GM10266 (cell line): ENCODE results near the gene OGFR.
A peak's percentile ranks its signal among the peaks of the same experiment; 100 is the strongest.

Experiments used
- DNase-seq: peaks from one replicate; pipeline ENCODE4 v3.0.0; 2012; ENCODE audit errors: extremely low spot score
- CTCF ChIP-seq: IDR thresholded peaks from 2 replicates; pipeline ENCODE4 v1.5.1; 2012; ENCODE audit warnings: mild to moderate bottlenecking, low read depth; ENCODE audit not compliant: control insufficient read depth, insufficient read depth; ENCODE audit errors: missing control alignments

Gene OGFR

DNA sequence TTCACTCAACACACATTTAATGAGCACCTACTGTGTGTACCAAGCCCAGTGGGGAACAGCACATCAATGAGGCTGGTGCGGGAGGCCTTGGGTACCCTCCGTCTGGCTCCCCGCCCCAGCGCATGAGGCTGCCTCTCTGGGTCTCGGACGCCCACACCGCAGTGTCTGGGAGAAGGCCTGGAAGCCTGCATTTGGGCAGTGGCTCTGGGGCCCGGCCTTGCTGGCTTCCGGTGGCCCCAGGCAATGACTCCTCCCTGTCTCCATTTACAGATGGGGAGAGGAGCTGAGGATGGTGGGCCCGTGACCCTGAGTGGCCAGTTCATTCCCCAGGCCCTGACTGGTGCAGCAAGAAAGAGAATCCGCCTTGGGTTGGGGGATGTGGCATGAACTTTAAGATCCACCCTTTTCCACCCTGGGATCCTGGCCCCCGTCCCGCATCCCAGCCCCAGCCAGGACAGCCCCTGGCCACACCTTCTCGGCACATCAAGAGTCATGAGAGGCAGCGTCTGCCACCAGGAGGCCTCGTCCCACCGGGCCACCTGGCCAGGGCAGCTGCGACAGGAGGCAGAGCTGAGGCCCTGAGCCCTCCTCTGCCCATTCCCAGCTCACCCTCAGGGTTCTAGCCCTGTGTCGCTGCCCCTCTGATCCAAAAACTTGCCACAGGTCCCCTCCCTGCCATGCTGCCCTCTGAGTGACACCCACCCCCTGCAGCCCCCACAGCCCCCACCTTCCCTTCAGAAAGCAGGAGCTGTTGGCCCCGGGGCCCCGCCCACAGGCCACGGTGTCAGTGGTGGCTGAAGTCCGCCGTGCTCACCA is 25.8 kb upstream of the OGFR start:
- no peak for DNase-seq
- no peak for TF ChIP-seq CTCF

GRCh38 chr20:62779417-62779685 is 25.3 kb upstream of the OGFR start:
- no peak for DNase-seq
- TF ChIP-seq CTCF: no peak

DNA sequence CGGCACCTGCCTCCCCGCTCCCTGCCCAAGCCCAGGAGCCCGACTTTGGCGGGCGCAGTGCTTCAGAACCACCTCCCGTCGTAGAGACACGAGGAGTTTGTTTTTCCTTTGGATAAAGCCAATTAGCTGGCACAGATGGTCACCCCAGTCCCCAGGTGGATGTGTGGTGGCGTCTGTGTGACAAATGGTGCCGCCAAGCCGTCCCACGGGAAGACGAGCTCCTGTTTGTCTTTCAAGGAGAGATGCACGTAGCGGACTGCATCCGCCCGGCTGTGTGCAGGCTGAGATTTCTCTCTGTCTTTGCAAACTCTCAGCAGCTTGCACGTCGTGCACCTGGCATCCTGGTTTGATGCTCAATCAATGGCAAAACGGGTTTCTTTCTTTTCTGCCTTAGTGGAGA is 24.4 kb upstream of the OGFR start:
- TF ChIP-seq CTCF: no peak
- DNase-seq: no peak

DNA sequence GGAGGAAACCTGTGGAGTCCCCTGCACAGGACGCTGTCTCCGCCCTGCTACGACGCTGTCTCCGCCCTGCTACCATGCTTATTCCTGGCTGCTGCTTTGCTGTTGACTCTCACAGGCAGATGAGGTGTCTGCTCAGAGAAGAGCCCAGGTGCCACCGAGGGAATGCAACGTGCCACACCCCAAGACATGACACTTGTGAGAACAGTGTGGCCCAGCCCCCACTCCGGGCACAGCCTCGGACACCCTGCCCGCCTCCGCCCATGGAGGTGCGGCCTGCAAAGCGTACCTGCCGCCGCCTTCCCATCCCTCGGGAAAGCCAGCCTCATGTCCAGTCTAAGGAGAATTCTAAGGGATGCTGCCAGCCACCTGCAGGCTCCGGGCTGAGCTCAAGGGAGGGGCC is 23.9 kb upstream of the OGFR start:
- DNase-seq: no peak
- TF ChIP-seq CTCF: no peak

- no peak for DNase-seq
These were observed 22.3 kb upstream of the OGFR start for GRCh38 chr20:62782149-62782892.

DNA sequence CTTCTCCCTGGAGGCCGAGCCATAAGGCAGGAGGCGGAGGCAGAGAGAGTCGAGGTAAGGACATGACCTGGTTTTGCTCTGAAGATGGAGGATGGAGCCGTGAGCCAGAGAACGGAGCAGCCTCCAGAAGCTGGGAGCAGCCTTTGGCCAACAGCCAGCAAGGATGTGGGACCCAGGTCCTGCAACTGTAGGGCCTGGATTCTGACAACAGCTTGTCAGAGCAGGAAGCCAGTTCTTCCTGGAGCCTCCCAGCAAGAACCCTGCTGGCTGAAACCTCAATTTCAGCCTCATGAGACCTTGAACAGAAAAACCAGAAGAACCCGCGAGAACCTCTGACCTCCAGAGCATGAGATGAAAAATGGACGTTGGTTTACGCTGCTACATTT is 21.7 kb upstream of the OGFR start:
- DNase-seq: no peak
- TF ChIP-seq CTCF: no peak

More at GRCh38 chr20:62782149-62782892, 22.3 kb upstream of the OGFR start:
- peak; percentile 27 for TF ChIP-seq CTCF

DNA sequence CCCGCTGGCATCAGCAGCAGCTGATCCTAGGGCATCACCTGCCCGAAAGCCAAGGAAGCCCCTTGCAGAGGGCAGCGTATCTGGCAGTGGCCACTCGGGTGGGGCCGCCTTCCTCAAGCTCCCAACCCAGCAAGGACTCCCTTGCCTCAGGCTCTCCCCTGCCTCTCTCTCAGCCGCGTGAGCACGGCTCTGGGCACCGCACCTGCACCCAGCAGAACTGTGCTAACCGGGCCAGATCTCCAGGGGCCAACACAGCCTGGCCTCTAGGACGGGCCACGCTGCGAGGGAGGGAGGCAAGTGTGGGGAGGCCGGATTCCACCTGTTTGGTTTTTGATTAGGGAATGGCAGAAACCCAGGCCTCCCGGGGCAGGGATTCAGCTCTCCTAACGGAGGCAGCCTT is 20.1 kb upstream of the OGFR start:
- DNase-seq: no peak
- TF ChIP-seq CTCF: no peak
